ENCODE measurements around the gene OR2T29.
"Not testable (repeated sequence)": the region's sequence is repeated elsewhere in the genome, so short reads cannot be mapped to it uniquely, and the experiment has no call there.

The OR2T29 gene, protein sequence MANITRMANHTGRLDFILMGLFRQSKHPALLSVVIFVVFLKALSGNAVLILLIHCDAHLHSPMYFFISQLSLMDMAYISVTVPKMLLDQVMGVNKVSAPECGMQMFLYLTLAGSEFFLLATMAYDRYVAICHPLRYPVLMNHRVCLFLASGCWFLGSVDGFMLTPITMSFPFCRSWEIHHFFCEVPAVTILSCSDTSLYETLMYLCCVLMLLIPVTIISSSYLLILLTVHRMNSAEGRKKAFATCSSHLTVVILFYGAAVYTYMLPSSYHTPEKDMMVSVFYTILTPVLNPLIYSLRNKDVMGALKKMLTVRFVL

DNA sequence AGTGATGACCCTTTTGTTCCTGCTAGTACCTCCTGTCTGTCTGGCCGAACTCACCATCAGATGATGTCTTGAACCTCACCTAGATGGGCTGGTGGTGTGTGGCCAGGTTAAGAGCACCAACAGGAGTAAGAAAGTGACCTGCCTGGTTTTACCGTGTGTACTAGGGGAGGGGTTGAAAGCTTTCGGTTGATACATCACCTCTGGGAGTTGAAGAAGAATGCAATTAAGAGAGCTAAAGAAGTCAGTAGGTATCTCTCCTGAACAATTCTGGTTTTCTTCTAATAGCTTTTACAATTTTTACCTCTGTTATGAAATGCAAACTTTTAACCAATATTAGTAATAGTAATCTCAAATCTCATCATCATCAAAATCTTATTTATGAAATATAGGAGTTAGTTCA is at the start of gene OR2T29:
OR2T29 (minus strand) TSS at position 101 of the 400 bp plus-strand sequence. CDS start 3,281 bp downstream, outside the sequence.
- not testable (repeated sequence) for H3F3A ChIP-seq (ENCODE audit: insufficient read depth, low read length); H3K36me3 ChIP-seq (replicated peaks; ENCODE audit: insufficient read depth, low read length); H3K27ac ChIP-seq (ENCODE audit: low read length); H3K4me1 ChIP-seq (ENCODE audit: low read length); H3K79me2 ChIP-seq (ENCODE audit: low read length); H3K9me2 ChIP-seq (replicated peaks; ENCODE audit: insufficient read depth, low read length); H3K27me3 ChIP-seq (replicated peaks; ENCODE audit: insufficient read depth, low read length); H3K9me3 ChIP-seq (replicated peaks; ENCODE audit: insufficient read depth, low read length); DNase-seq; H4K20me1 ChIP-seq (ENCODE audit: insufficient read depth, low read length); H2AFZ ChIP-seq (ENCODE audit: low read length); H3K9ac ChIP-seq (ENCODE audit: low read length); H3K4me2 ChIP-seq (ENCODE audit: low read depth, low read length); H3K4me3 ChIP-seq (ENCODE audit: low read length)

DNA sequence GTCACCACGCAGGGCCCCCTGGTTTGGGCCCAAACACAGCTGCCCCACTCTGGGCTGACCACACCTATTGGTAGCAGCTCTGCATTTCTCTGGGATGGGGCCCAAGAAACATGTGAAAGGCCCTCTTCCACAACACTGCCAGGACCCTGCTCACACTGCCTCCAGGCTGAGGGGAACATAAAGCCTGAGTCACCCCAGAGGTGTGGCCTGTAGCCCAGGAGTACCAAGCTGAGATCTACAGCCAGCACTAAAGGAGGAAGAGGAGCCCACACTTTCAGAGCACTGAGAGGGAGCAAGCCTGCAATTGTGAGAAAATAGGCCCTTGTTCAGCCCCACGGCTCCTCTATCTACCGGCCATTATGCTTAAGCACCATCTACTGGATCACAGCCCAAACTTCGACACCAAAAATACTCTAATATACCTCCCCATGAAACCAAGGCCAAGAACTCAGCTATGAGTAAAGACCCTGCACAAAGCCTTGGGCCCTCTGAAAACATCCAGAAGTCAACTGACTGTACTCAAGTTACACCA is 49.4 kb upstream of the OR2T29 start:
- Histone ChIP-seq H3K4me3 (ENCODE audit: low read length) (no peak overlapping the region), H3K27me3 (replicated peaks; ENCODE audit: insufficient read depth, low read length) (no peaks in the 10 kb centered on the region), H3K36me3 (replicated peaks; ENCODE audit: insufficient read depth, low read length) (no peaks in the 10 kb centered on the region), H3K9me2 (replicated peaks; ENCODE audit: insufficient read depth, low read length) (no peaks in the 10 kb centered on the region), H3K9ac (ENCODE audit: low read length) (no peak overlapping the region), H3K27ac (ENCODE audit: low read length) (no peak overlapping the region), H3F3A (ENCODE audit: insufficient read depth, low read length) (no peaks in the 10 kb centered on the region), H3K4me1 (ENCODE audit: low read length) (peaks cover 8% of the 10 kb centered on the region; the same call in 1 of the 2 replicates), H4K20me1 (ENCODE audit: insufficient read depth, low read length) (no peaks in the 10 kb centered on the region), H2AFZ (ENCODE audit: low read length) (no peak overlapping the region), H3K4me2 (ENCODE audit: low read depth, low read length) (no peak overlapping the region), H3K79me2 (ENCODE audit: low read length) (no peaks in the 10 kb centered on the region), H3K9me3 (replicated peaks; ENCODE audit: insufficient read depth, low read length) (no peaks in the 10 kb centered on the region)
- TF ChIP-seq EZH2phosphoT487 (IDR thresholded peaks at IDR 0.05; ENCODE audit: low read length) (no peak), EZH2 (optimal IDR thresholded peaks at IDR 0.05; ENCODE audit: low read depth, low read length) (no peak)
- TF ChIP-seq, protein P1, sequence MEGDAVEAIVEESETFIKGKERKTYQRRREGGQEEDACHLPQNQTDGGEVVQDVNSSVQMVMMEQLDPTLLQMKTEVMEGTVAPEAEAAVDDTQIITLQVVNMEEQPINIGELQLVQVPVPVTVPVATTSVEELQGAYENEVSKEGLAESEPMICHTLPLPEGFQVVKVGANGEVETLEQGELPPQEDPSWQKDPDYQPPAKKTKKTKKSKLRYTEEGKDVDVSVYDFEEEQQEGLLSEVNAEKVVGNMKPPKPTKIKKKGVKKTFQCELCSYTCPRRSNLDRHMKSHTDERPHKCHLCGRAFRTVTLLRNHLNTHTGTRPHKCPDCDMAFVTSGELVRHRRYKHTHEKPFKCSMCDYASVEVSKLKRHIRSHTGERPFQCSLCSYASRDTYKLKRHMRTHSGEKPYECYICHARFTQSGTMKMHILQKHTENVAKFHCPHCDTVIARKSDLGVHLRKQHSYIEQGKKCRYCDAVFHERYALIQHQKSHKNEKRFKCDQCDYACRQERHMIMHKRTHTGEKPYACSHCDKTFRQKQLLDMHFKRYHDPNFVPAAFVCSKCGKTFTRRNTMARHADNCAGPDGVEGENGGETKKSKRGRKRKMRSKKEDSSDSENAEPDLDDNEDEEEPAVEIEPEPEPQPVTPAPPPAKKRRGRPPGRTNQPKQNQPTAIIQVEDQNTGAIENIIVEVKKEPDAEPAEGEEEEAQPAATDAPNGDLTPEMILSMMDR (IDR thresholded peaks at IDR 0.05; ENCODE audit: low read length), result no peak
- DNase-seq, result no peak

DNA sequence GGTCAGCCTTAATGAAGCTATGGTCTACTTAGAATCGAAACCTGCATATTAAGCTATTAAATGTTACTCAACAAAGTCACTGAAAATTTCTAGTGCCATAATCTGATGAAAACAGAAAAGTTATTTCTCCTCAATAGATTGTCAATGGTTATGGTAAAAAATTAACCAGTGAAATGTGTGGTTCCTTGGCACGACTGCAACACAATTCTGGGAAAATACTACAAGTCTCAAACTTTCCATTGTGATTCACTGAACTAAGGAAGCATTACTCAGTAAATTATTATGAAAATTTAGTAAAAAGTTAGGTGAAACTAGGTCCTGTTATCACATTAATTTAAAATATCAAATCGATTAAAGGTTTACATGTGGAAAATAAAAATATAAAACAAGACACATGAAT is 47.7 kb upstream of the OR2T29 start:
- TF ChIP-seq EZH2 (optimal IDR thresholded peaks at IDR 0.05; ENCODE audit: low read depth, low read length) (no peak), EZH2phosphoT487 (IDR thresholded peaks at IDR 0.05; ENCODE audit: low read length) (no peak)
- TF ChIP-seq, protein P1 (IDR thresholded peaks at IDR 0.05; ENCODE audit: low read length), result no peak
- no peak for DNase-seq
- H3K9ac ChIP-seq (ENCODE audit: low read length), result no peak overlapping the region
- no peaks in the 10 kb centered on the region for H4K20me1 ChIP-seq (ENCODE audit: insufficient read depth, low read length)
- H2AFZ ChIP-seq (ENCODE audit: low read length), result no peak overlapping the region
- peaks cover 8% of the 10 kb centered on the region; the same call in 1 of the 2 replicates for H3K4me1 ChIP-seq (ENCODE audit: low read length)
- no peak overlapping the region for H3K27ac ChIP-seq (ENCODE audit: low read length)
- H3K4me2 ChIP-seq (ENCODE audit: low read depth, low read length), result no peak overlapping the region
- no peaks in the 10 kb centered on the region for H3K9me2 ChIP-seq (replicated peaks; ENCODE audit: insufficient read depth, low read length)
- H3K9me3 ChIP-seq (replicated peaks; ENCODE audit: insufficient read depth, low read length), result no peaks in the 10 kb centered on the region
- H3F3A ChIP-seq (ENCODE audit: insufficient read depth, low read length), result no peaks in the 10 kb centered on the region
- no peak overlapping the region for H3K4me3 ChIP-seq (ENCODE audit: low read length)
- H3K27me3 ChIP-seq (replicated peaks; ENCODE audit: insufficient read depth, low read length), result no peaks in the 10 kb centered on the region
- H3K36me3 ChIP-seq (replicated peaks; ENCODE audit: insufficient read depth, low read length), result no peaks in the 10 kb centered on the region
- no peaks in the 10 kb centered on the region for H3K79me2 ChIP-seq (ENCODE audit: low read length)

DNA sequence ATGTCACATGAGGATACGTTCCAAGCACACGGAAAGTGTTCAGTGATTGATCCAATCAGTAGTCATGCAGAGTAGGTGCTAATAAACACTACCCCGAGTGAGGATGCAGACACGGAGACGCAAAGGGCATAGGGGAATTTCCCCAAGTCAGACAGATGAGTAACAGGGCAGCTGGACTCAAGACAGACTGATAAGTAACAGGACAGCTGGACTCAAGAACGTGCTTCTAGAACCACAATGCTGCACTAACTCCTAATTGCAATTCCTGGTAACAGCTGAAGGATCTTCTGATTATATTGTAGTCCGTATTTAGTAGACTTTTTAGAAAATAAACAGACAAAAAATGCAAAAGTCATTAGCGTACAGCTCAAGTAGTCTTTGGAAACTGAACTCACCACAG is 36.8 kb upstream of the OR2T29 start:
- TF ChIP-seq, protein P1 (IDR thresholded peaks at IDR 0.05; ENCODE audit: low read length), result no peak
- TF ChIP-seq EZH2 (optimal IDR thresholded peaks at IDR 0.05; ENCODE audit: low read depth, low read length) (no peak), EZH2phosphoT487 (IDR thresholded peaks at IDR 0.05; ENCODE audit: low read length) (no peak)
- H3K27me3 ChIP-seq (replicated peaks; ENCODE audit: insufficient read depth, low read length), result no peaks in the 10 kb centered on the region
- H3K4me2 ChIP-seq (ENCODE audit: low read depth, low read length), result no peak overlapping the region
- no peak overlapping the region for H2AFZ ChIP-seq (ENCODE audit: low read length)
- H4K20me1 ChIP-seq (ENCODE audit: insufficient read depth, low read length), result no peaks in the 10 kb centered on the region
- no peaks in the 10 kb centered on the region for H3K9me2 ChIP-seq (replicated peaks; ENCODE audit: insufficient read depth, low read length)
- H3K79me2 ChIP-seq (ENCODE audit: low read length), result no peaks in the 10 kb centered on the region
- no peak overlapping the region for H3K9ac ChIP-seq (ENCODE audit: low read length)
- H3F3A ChIP-seq (ENCODE audit: insufficient read depth, low read length), result no peaks in the 10 kb centered on the region
- H3K36me3 ChIP-seq (replicated peaks; ENCODE audit: insufficient read depth, low read length), result no peaks in the 10 kb centered on the region
- no peak overlapping the region for H3K4me3 ChIP-seq (ENCODE audit: low read length)
- H3K4me1 ChIP-seq (ENCODE audit: low read length), result no peaks in the 10 kb centered on the region
- no peaks in the 10 kb centered on the region for H3K9me3 ChIP-seq (replicated peaks; ENCODE audit: insufficient read depth, low read length)
- no peak overlapping the region for H3K27ac ChIP-seq (ENCODE audit: low read length)
- DNase-seq, result no peak

Data from MM.1S (cell line).